Endothelial cell of umbilical vein (primary cell): ENCODE results near the gene INO80D. TPM values are rescaled to one million over a fixed set of nuclear protein-coding genes. Genes with fewer than 3 reads are reported as not detected.
"Not testable (repeated sequence)": the region's sequence is repeated elsewhere in the genome, so short reads cannot be mapped to it uniquely, and the experiment has no call there.

Experiments
- BruUV-seq: library from RNA; stranded (reverse); fragments of 400-500 nt; replicated peaks from 2 replicates; lab custom pipeline; 2021; lab: Mats Ljungman, UMichigan
- CTCF ChIA-PET: fragments of 300-600, 350-600 bp; sonication (Branson Sonifier 250); formaldehyde crosslinking; loops from one replicate; lab custom pipeline; 2021; ENCODE audit warnings: antibody characterized with exemption, inconsistent platforms; lab: Charles Lee
- POLR2A ChIA-PET: fragments of 300-600, 350-600 bp; sonication (Branson Sonifier 250); formaldehyde crosslinking; loops from one replicate; lab custom pipeline; 2021; ENCODE audit warnings: antibody characterized with exemption, inconsistent platforms; lab: Charles Lee
- DNase-seq: peaks from one replicate; pipeline ENCODE4 v3.0.0-alpha.2; 2011; ENCODE audit warnings: low read depth, low spot score
- FAIRE-seq: peaks from 2 replicates; lab custom pipeline; 2011; peaks lifted over from hg19 to GRCh38; lab: Jason Lieb, UNC
- H2AFZ ChIP-seq: 2 replicates; pipeline ENCODE4 v1.6.0; 2012; ENCODE audit warnings: low read depth, low read length, control low read depth, inconsistent platforms
- H3K27ac ChIP-seq: 2 replicates; pipeline ENCODE4 v1.5.1; 2011; ENCODE audit warnings: low read depth, mild to moderate bottlenecking, control low read depth, low read length, moderate library complexity; ENCODE audit not compliant: insufficient read depth
- H3K27me3 ChIP-seq, 2 experiments: 2 replicates each; pipeline versions ENCODE4 v1.6.0 to v1.6.1; 2011; ENCODE audit warnings: low read length in 2 of 2, mixed read lengths in 1 of 2; ENCODE audit not compliant: control insufficient read depth in 2 of 2, insufficient read depth in 2 of 2
- H3K36me3 ChIP-seq, 2 experiments: 2 replicates in 1 of 2; 3 replicates in 1 of 2; pipeline ENCODE4 v1.5.1; 2011; ENCODE audit warnings: low read length in 2 of 2, mild to moderate bottlenecking in 1 of 2, moderate library complexity in 1 of 2; ENCODE audit not compliant: control insufficient read depth in 2 of 2, insufficient read depth in 2 of 2; ENCODE audit errors: extremely low read depth in 1 of 2
- H3K4me1 ChIP-seq: 3 replicates; pipeline ENCODE4 v1.5.1; 2011; ENCODE audit warnings: mild to moderate bottlenecking, low read length; ENCODE audit not compliant: control insufficient read depth, insufficient read depth; ENCODE audit errors: extremely low read depth
- H3K4me2 ChIP-seq: 2 replicates; pipeline ENCODE4 v1.6.1; 2011; ENCODE audit warnings: low read length, control low read depth, mixed read lengths; ENCODE audit not compliant: insufficient read depth
- H3K4me3 ChIP-seq, 3 experiments: fragments of 200-600 bp in 1 of 3; sonication (generic), shearing (Covaris generic) in 1 of 3; replicated peaks in 1 of 3; 2 replicates each; pipeline ENCODE4 v1.5.1; 2011 to 2016; ENCODE audit warnings: control low read depth in 3 of 3, low read length in 3 of 3, mild to moderate bottlenecking in 2 of 3, inconsistent platforms in 1 of 3, low read depth in 1 of 3, moderate library complexity in 1 of 3; ENCODE audit not compliant: insufficient read depth in 1 of 3
- H3K79me2 ChIP-seq: 2 replicates; pipeline ENCODE4 v1.6.0; 2012; ENCODE audit warnings: low read length, inconsistent platforms; ENCODE audit not compliant: control insufficient read depth, insufficient read depth
- H3K9ac ChIP-seq: replicated peaks from 2 replicates; pipeline ENCODE3; 2011; ENCODE audit warnings: low read length, control low read depth; ENCODE audit not compliant: insufficient read depth; ENCODE audit errors: extremely low read depth
- H3K9me1 ChIP-seq: replicated peaks from 3 replicates; pipeline ENCODE4 v1.6.0; 2011; ENCODE audit warnings: mild to moderate bottlenecking, low read length; ENCODE audit not compliant: control insufficient read depth, insufficient read depth; ENCODE audit errors: extremely low read depth
- H3K9me3 ChIP-seq: replicated peaks from 2 replicates; pipeline ENCODE4 v1.5.1; 2012; ENCODE audit warnings: low read length, inconsistent platforms; ENCODE audit not compliant: control insufficient read depth, insufficient read depth
- H4K20me1 ChIP-seq: replicated peaks from 2 replicates; pipeline ENCODE3; 2011; ENCODE audit warnings: mild to moderate bottlenecking, low read length; ENCODE audit not compliant: control insufficient read depth, insufficient read depth; ENCODE audit errors: extremely low read depth
- dilution Hi-C: fragments of 300-500 bp; cut with MboI; formaldehyde crosslinking; loops from one replicate; pipeline ENCODE4 v1.15.0; 2019; ENCODE audit warnings: low sequenced_read_pairs; ENCODE audit not compliant: extremely low pct_ligation_motif_present
- intact Hi-C: fragments of 100-400 bp; cut with micrococcal nuclease; formaldehyde crosslinking; loops from one replicate; pipeline ENCODE4 v1.10.0; 2022
- polyA plus RNA-seq, 4 experiments: library from polyadenylated mRNA; depleted of rRNA in 3 of 4; stranded (reverse) in 3 of 4; unstranded in 1 of 4; fragments of >200 nt; gene quantifications; 2 replicates each; pipeline versions ENCODE4 v1.2.1 to v1.2.3, GENCODE V29; 2011 to 2012; ENCODE audit warnings: missing spikeins in 1 of 4
- total RNA-seq: library from RNA; stranded (reverse); gene quantifications from 2 replicates; pipeline ENCODE4 v1.2.3, GENCODE V29; 2021

The INO80D gene
- total and polyA plus RNA-seq, 2 donors (not counting 3 experiments of a cell fraction or from before 2014, with no cell fraction given): 2.9 to 20.3 TPM

GRCh38 chr2:205977699-205978098 lies 108.3 kb downstream of the INO80D start:
- H2AFZ ChIP-seq, POLR2A ChIA-PET, H3K4me1 ChIP-seq, DNase-seq, H3K4me2 ChIP-seq, H3K9me3 ChIP-seq, H3K9ac ChIP-seq, FAIRE-seq, H3K4me3 ChIP-seq, H3K79me2 ChIP-seq, H3K9me1 ChIP-seq, H3K27ac ChIP-seq, intact Hi-C loops, dilution Hi-C loops, H4K20me1 ChIP-seq, BruUV-seq, CTCF ChIA-PET, H3K36me3 ChIP-seq, H3K27me3 ChIP-seq: not testable (repeated sequence)

DNA sequence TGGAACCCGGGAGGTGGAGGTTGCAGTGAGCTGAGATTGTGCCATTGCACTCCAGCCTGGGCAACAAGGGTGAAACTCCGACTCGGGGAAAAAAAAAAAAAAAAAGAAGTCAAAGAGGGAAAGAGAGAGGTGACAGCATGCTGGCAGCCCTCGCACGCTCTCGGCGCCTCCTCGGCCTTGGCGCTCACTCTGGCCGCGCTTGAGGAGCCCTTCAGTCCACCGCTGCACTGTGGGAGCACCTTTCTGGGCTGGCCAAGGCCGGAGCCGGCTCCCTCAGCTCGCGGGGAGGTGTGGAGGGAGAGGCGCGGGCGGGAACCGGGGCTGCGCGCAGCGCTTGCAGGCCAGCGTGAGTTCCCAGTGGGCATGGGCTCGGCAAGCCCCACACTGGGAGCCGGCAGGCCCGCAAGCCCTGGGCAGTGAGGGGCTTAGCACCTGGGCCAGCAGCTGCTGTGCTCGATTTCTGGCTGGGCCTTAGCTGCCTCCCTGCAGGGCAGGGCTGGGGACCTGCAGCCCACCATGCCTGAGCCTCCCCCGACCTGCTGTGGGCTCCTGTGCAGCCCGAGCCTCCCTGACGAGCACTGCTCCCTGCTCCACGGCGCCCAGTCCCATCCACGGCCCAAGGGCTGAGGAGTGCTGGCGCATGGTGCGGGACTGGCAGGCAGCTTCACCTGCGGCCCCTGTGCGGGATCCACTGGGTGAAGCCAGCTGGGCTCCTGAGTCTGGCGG lies 108.9 kb downstream of the INO80D start:
- H3K79me2 ChIP-seq, CTCF ChIA-PET, H3K27me3 ChIP-seq, H2AFZ ChIP-seq, H4K20me1 ChIP-seq, H3K27ac ChIP-seq, POLR2A ChIA-PET, BruUV-seq, intact Hi-C loops, H3K4me3 ChIP-seq, H3K36me3 ChIP-seq, H3K4me2 ChIP-seq, FAIRE-seq, H3K9ac ChIP-seq, DNase-seq, H3K4me1 ChIP-seq, H3K9me3 ChIP-seq, dilution Hi-C loops, H3K9me1 ChIP-seq: not testable (repeated sequence)
